Gastroesophageal sphincter (tissue), 3 donors: ENCODE results near the gene C2CD4C.

ENCODE experiments used
- POLR2A ChIP-seq, 2 donors: fragments of 450-650 bp; IDR thresholded peaks; one replicate each; pipeline ENCODE4 v1.6.1; 2017; ENCODE audit warnings: antibody characterized with exemption in 2 of 2, mild to moderate bottlenecking in 2 of 2, moderate library complexity in 1 of 2
- POLR2AphosphoS5 ChIP-seq: sonication (generic); formaldehyde crosslinking; IDR thresholded peaks from one replicate; pipeline ENCODE4 v1.6.1; 2017; ENCODE audit warnings: antibody characterized with exemption
- TF ChIP-seq, protein P1 (sequence below), 4 experiments: fragments of 200-600 bp in 2 of 4; fragments of 450-650 bp in 2 of 4; sonication (generic) in 1 of 4; IDR thresholded peaks; one replicate each; pipeline ENCODE4 v1.5.1; 2017 to 2019; ENCODE audit warnings: antibody characterized with exemption in 4 of 4, mild to moderate bottlenecking in 2 of 4, moderate library complexity in 2 of 4

DNA sequence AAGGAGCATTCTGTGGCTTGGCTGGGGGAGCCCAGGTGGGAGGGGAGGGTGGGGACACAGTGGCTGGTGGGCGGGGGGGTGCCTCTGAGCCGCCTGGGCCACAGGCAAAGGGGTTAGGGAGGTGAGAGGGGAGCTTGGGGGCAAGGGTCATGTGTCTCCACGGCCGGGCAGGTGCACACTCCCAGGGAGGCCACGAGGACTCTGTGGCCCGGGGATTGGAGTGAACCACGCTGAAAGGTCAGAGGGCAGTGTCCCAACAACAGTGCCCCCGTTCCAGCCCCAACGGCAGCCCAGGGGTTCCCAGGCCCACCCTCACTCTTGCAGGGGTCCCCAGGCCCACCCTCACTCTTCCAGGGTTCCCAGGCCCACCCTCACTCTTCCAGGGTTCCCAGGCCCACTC is 9.6 kb downstream of the C2CD4C start:
- TF ChIP-seq, protein P1, sequence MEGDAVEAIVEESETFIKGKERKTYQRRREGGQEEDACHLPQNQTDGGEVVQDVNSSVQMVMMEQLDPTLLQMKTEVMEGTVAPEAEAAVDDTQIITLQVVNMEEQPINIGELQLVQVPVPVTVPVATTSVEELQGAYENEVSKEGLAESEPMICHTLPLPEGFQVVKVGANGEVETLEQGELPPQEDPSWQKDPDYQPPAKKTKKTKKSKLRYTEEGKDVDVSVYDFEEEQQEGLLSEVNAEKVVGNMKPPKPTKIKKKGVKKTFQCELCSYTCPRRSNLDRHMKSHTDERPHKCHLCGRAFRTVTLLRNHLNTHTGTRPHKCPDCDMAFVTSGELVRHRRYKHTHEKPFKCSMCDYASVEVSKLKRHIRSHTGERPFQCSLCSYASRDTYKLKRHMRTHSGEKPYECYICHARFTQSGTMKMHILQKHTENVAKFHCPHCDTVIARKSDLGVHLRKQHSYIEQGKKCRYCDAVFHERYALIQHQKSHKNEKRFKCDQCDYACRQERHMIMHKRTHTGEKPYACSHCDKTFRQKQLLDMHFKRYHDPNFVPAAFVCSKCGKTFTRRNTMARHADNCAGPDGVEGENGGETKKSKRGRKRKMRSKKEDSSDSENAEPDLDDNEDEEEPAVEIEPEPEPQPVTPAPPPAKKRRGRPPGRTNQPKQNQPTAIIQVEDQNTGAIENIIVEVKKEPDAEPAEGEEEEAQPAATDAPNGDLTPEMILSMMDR (IDR thresholded peaks at IDR 0.05), result no peak
- no peak for TF ChIP-seq POLR2A (IDR thresholded peaks at IDR 0.05)
- TF ChIP-seq POLR2AphosphoS5, result no peak
